Activated T-cell treated with anti-CD3 and anti-CD28 coated beads, Interleukin-2, amount 50 U/mL, for 24 hours (primary cell): ENCODE measurements around the gene MAP7.
"Not testable (repeated sequence)": the region's sequence is repeated elsewhere in the genome, so short reads cannot be mapped to it uniquely, and the experiment has no call there.

Experiments
- DNase-seq: peaks from one replicate; pipeline ENCODE4 v3.0.0-alpha.2; 2020
- H3K27ac Mint-ChIP-seq: 2 replicates; pipeline ENCODE4 v1.8.0; 2020; ENCODE audit warnings: mild to moderate bottlenecking, mixed read lengths
- H3K27me3 Mint-ChIP-seq: 2 replicates; pipeline ENCODE4 v1.8.0; 2020; ENCODE audit warnings: mixed read lengths
- H3K36me3 Mint-ChIP-seq: 2 replicates; pipeline ENCODE4 v1.8.0; 2020; ENCODE audit warnings: low read depth, mixed read lengths
- H3K4me1 Mint-ChIP-seq: 2 replicates; pipeline ENCODE4 v1.8.0; 2020; ENCODE audit warnings: low read depth, mixed read lengths
- H3K4me3 Mint-ChIP-seq: 2 replicates; pipeline ENCODE4 v1.8.0; 2020; ENCODE audit warnings: mild to moderate bottlenecking, moderate library complexity, mixed read lengths
- H3K9me3 Mint-ChIP-seq: 2 replicates; pipeline ENCODE4 v1.8.0; 2020; ENCODE audit warnings: mixed read lengths

The MAP7 gene

GRCh38 chr6:136323431-136324112, 226.7 kb downstream of the MAP7 start:
- Mint-ChIP-seq H3K27ac (no peak overlapping the region), H3K4me3 (no peak overlapping the region), H3K36me3 (no peaks in the 10 kb centered on the region), H3K27me3 (no peaks in the 10 kb centered on the region), H3K9me3 (no peaks in the 10 kb centered on the region), H3K4me1 (no peaks in the 10 kb centered on the region)
- no peak for DNase-seq

- Mint-ChIP-seq H3K4me3 (no peak overlapping the region), H3K27ac (no peak overlapping the region), H3K27me3 (no peaks in the 10 kb centered on the region), H3K36me3 (no peaks in the 10 kb centered on the region), H3K4me1 (no peaks in the 10 kb centered on the region), H3K9me3 (no peaks in the 10 kb centered on the region)
- no peak for DNase-seq
These were observed 230.5 kb downstream of the MAP7 start for GRCh38 chr6:136319732-136320131.

GRCh38 chr6:136318676-136319075, 231.5 kb downstream of the MAP7 start:
- DNase-seq, result no peak
- no peaks in the 10 kb centered on the region for H3K4me1 Mint-ChIP-seq

GRCh38 chr6:136317971-136318370, 232.3 kb downstream of the MAP7 start:
- no peak for DNase-seq
- no peaks in the 10 kb centered on the region for H3K27me3 Mint-ChIP-seq
- H3K36me3 Mint-ChIP-seq, result no peaks in the 10 kb centered on the region
- H3K4me1 Mint-ChIP-seq, result no peaks in the 10 kb centered on the region
- H3K4me3 Mint-ChIP-seq, result no peak overlapping the region
- no peak overlapping the region for H3K27ac Mint-ChIP-seq
- H3K9me3 Mint-ChIP-seq, result no peaks in the 10 kb centered on the region

More at GRCh38 chr6:136318676-136319075, 231.5 kb downstream of the MAP7 start:
- no peak overlapping the region for H3K4me3 Mint-ChIP-seq
- no peak overlapping the region for H3K27ac Mint-ChIP-seq
- no peaks in the 10 kb centered on the region for H3K9me3 Mint-ChIP-seq
- no peaks in the 10 kb centered on the region for H3K36me3 Mint-ChIP-seq
- no peaks in the 10 kb centered on the region for H3K27me3 Mint-ChIP-seq

- Mint-ChIP-seq H3K4me3 (no peak overlapping the region), H3K27ac (no peak overlapping the region), H3K4me1 (no peaks in the 10 kb centered on the region), H3K27me3 (no peaks in the 10 kb centered on the region), H3K36me3 (no peaks in the 10 kb centered on the region), H3K9me3 (no peaks in the 10 kb centered on the region)
- DNase-seq, result peak; percentile 38
These were observed 233.1 kb downstream of the MAP7 start for GRCh38 chr6:136317021-136317694.

- no peak overlapping the region for H3K4me3 Mint-ChIP-seq
These were observed 234.6 kb downstream of the MAP7 start for GRCh38 chr6:136315594-136315993.

GRCh38 chr6:136312975-136313374, 237.2 kb downstream of the MAP7 start:
- Mint-ChIP-seq H3K4me3 (no peak overlapping the region), H3K4me1 (no peaks in the 10 kb centered on the region), H3K9me3 (no peaks in the 10 kb centered on the region), H3K27ac (no peak overlapping the region), H3K27me3 (no peaks in the 10 kb centered on the region), H3K36me3 (no peaks in the 10 kb centered on the region)
- DNase-seq, result no peak

More at GRCh38 chr6:136315594-136315993, 234.6 kb downstream of the MAP7 start:
- no peak for DNase-seq
- Mint-ChIP-seq H3K27me3 (no peaks in the 10 kb centered on the region), H3K27ac (no peak overlapping the region), H3K4me1 (no peaks in the 10 kb centered on the region), H3K9me3 (no peaks in the 10 kb centered on the region), H3K36me3 (no peaks in the 10 kb centered on the region)

- DNase-seq, result no peak
- H3K27ac Mint-ChIP-seq, result no peak overlapping the region
- H3K36me3 Mint-ChIP-seq, result no peaks in the 10 kb centered on the region
- H3K9me3 Mint-ChIP-seq, result no peaks in the 10 kb centered on the region
- no peaks in the 10 kb centered on the region for H3K4me1 Mint-ChIP-seq
- no peak overlapping the region for H3K4me3 Mint-ChIP-seq
- no peaks in the 10 kb centered on the region for H3K27me3 Mint-ChIP-seq
These were observed 240.4 kb downstream of the MAP7 start for GRCh38 chr6:136309729-136310311.

GRCh38 chr6:136309171-136309570, 241.1 kb downstream of the MAP7 start:
- Mint-ChIP-seq H3K4me3 (no peak overlapping the region), H3K27me3 (no peaks in the 10 kb centered on the region), H3K4me1 (no peaks in the 10 kb centered on the region)

GRCh38 chr6:136308469-136308868, 241.8 kb downstream of the MAP7 start:
- H3K4me1 Mint-ChIP-seq, H3K4me3 Mint-ChIP-seq, DNase-seq, H3K27me3 Mint-ChIP-seq, H3K27ac Mint-ChIP-seq, H3K36me3 Mint-ChIP-seq, H3K9me3 Mint-ChIP-seq: not testable (repeated sequence)

More at GRCh38 chr6:136309171-136309570, 241.1 kb downstream of the MAP7 start:
- Mint-ChIP-seq H3K36me3 (no peaks in the 10 kb centered on the region), H3K9me3 (no peaks in the 10 kb centered on the region), H3K27ac (no peak overlapping the region)
- no peak for DNase-seq

GRCh38 chr6:136307351-136307750, 242.9 kb downstream of the MAP7 start:
- H3K27me3 Mint-ChIP-seq, result no peaks in the 10 kb centered on the region
- H3K9me3 Mint-ChIP-seq, result no peaks in the 10 kb centered on the region
- DNase-seq, result no peak
- no peaks in the 10 kb centered on the region for H3K4me1 Mint-ChIP-seq
- H3K27ac Mint-ChIP-seq, result no peak overlapping the region
- no peaks in the 10 kb centered on the region for H3K36me3 Mint-ChIP-seq
- no peak overlapping the region for H3K4me3 Mint-ChIP-seq

GRCh38 chr6:136306466-136306865, 243.8 kb downstream of the MAP7 start:
- no peak overlapping the region for H3K27ac Mint-ChIP-seq
- no peak for DNase-seq
- no peaks in the 10 kb centered on the region for H3K27me3 Mint-ChIP-seq
- no peak overlapping the region for H3K4me3 Mint-ChIP-seq
- no peaks in the 10 kb centered on the region for H3K36me3 Mint-ChIP-seq
- no peaks in the 10 kb centered on the region for H3K4me1 Mint-ChIP-seq
- no peaks in the 10 kb centered on the region for H3K9me3 Mint-ChIP-seq

- H3K27ac Mint-ChIP-seq, result no peak overlapping the region
- no peaks in the 10 kb centered on the region for H3K36me3 Mint-ChIP-seq
- H3K4me1 Mint-ChIP-seq, result no peaks in the 10 kb centered on the region
- no peak overlapping the region for H3K4me3 Mint-ChIP-seq
- no peaks in the 10 kb centered on the region for H3K9me3 Mint-ChIP-seq
- DNase-seq, result no peak
- H3K27me3 Mint-ChIP-seq, result peaks cover 2% of the 10 kb centered on the region
These were observed 245.8 kb downstream of the MAP7 start for GRCh38 chr6:136304410-136304809.

- H3K4me1 Mint-ChIP-seq, result no peaks in the 10 kb centered on the region
- H3K36me3 Mint-ChIP-seq, result no peaks in the 10 kb centered on the region
- no peaks in the 10 kb centered on the region for H3K9me3 Mint-ChIP-seq
- no peak for DNase-seq
- H3K4me3 Mint-ChIP-seq, result no peak overlapping the region
- peaks cover 2% of the 10 kb centered on the region for H3K27me3 Mint-ChIP-seq
- no peak overlapping the region for H3K27ac Mint-ChIP-seq
These were observed 246.7 kb downstream of the MAP7 start for GRCh38 chr6:136303516-136303915.

GRCh38 chr6:136294621-136295020, 255.6 kb downstream of the MAP7 start:
- Mint-ChIP-seq H3K36me3 (peaks cover 5% of the 10 kb centered on the region), H3K4me1 (peaks cover 19% of the 10 kb centered on the region), H3K4me3 (no peak overlapping the region), H3K27ac (no peak overlapping the region), H3K9me3 (no peaks in the 10 kb centered on the region), H3K27me3 (no peaks in the 10 kb centered on the region)
- no peak for DNase-seq
